AG04450 (cell line): Measurements from ENCODE around the gene CCSER1. TPM values are rescaled to one million over a fixed set of nuclear protein-coding genes. Genes with fewer than 3 reads are reported as not detected.

Experiments
- CTCF ChIA-PET: fragments of 300-600, 350-600 bp; formaldehyde crosslinking; extraction: SDS; loops from one replicate; lab custom pipeline; 2022; ENCODE audit warnings: antibody characterized with exemption, inconsistent platforms; lab: Charles Lee
- POLR2A ChIA-PET: fragments of 350-600 bp; formaldehyde crosslinking; extraction: SDS; loops from one replicate; lab custom pipeline; 2021; ENCODE audit warnings: antibody characterized with exemption, inconsistent platforms; lab: Yijun Ruan, JAX
- DNase-seq: peaks from one replicate; pipeline ENCODE4 v3.0.0-alpha.2; 2011; ENCODE audit warnings: low read depth, low spot score
- H3K27ac ChIP-seq: one replicate; pipeline ENCODE4 v1.5.1; 2012; ENCODE audit warnings: low read depth, low read length, control low read depth
- H3K27me3 ChIP-seq: one replicate; pipeline ENCODE4 v1.6.0; 2012; ENCODE audit warnings: low read length; ENCODE audit not compliant: control insufficient read depth, insufficient read depth
- H3K4me3 ChIP-seq: 2 replicates; pipeline ENCODE4 v1.5.1; 2011; ENCODE audit warnings: mild to moderate bottlenecking, low read depth, low read length, control low read depth
- H3K9me3 ChIP-seq: 2 replicates; pipeline ENCODE4 v1.5.1; 2012; ENCODE audit warnings: low read length; ENCODE audit not compliant: control insufficient read depth, insufficient read depth
- polyA plus RNA-seq: library from polyadenylated mRNA; depleted of rRNA; stranded (reverse); fragments of >200 nt; gene quantifications from 2 replicates; pipeline ENCODE4 v1.2.3, GENCODE V29; 2011
- TF ChIP-seq, protein P1 (sequence below): IDR thresholded peaks from 2 replicates; pipeline ENCODE4 v1.5.1; 2011; ENCODE audit warnings: low read depth, low read length, control low read depth, inconsistent platforms

CCSER1 gene
- polyA plus RNA-seq, 1 experiment, result not detected

DNA sequence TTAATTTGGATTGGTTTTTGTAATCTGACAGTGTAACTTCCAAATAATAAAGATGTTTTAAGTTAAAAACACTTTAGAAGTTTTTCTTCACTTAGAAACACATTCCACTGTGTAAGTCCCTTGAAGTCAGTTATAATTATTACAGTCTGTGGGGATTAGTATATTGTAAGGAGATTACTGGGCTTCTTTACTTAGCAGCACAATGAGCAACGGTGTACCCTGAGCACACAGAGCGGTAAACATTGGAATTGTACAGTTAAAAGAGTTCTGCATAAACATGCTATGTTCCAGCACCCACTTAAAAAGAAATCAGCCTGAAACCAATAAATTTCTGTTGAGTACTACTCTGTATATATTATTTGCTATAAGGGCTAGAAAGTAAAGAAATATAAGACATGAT lies 44.3 kb downstream of the CCSER1 start:
- ChIA-PET CTCF (no interaction called here), POLR2A (no interaction called here)
- no peak overlapping the region for H3K27ac ChIP-seq
- no peaks in the 10 kb centered on the region for H3K27me3 ChIP-seq
- DNase-seq, result no peak
- H3K9me3 ChIP-seq, result no peaks in the 10 kb centered on the region
- TF ChIP-seq, protein P1, sequence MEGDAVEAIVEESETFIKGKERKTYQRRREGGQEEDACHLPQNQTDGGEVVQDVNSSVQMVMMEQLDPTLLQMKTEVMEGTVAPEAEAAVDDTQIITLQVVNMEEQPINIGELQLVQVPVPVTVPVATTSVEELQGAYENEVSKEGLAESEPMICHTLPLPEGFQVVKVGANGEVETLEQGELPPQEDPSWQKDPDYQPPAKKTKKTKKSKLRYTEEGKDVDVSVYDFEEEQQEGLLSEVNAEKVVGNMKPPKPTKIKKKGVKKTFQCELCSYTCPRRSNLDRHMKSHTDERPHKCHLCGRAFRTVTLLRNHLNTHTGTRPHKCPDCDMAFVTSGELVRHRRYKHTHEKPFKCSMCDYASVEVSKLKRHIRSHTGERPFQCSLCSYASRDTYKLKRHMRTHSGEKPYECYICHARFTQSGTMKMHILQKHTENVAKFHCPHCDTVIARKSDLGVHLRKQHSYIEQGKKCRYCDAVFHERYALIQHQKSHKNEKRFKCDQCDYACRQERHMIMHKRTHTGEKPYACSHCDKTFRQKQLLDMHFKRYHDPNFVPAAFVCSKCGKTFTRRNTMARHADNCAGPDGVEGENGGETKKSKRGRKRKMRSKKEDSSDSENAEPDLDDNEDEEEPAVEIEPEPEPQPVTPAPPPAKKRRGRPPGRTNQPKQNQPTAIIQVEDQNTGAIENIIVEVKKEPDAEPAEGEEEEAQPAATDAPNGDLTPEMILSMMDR, result no peak
- no peak overlapping the region for H3K4me3 ChIP-seq

- Histone ChIP-seq H3K27ac (no peak overlapping the region), H3K4me3 (no peak overlapping the region), H3K27me3 (no peaks in the 10 kb centered on the region), H3K9me3 (no peaks in the 10 kb centered on the region)
- CTCF ChIA-PET, result no interaction called here
- DNase-seq, result no peak
- POLR2A ChIA-PET, result no interaction called here
- TF ChIP-seq, protein P1, result no peak
Observed at GRCh38 chr4:90174621-90175023, 47.4 kb downstream of the CCSER1 start.

DNA sequence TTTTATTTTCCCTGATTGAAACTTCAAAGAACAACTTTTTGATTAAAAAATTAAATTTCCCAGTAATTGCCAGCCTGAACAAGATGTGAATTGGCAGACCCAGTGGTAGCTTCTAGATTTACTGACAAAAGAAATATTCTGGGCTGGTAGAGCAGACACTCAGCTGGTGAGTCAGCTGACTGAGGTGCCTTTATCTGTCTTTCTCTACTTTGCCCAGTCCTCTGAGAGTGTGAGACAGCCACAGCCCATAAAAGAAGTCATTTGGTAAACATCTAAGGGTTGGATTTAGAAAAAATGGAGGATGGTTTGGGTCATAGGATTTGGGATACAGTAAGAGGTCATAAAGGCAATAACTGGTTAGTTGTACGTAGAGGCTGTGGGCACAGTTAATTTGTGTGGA lies 54.5 kb downstream of the CCSER1 start:
- no peaks in the 10 kb centered on the region for H3K27me3 ChIP-seq
- TF ChIP-seq, protein P1, result no peak
- H3K27ac ChIP-seq, result no peak overlapping the region
- no peak for DNase-seq
- ChIA-PET CTCF (no interaction called here), POLR2A (no interaction called here)
- no peak overlapping the region for H3K4me3 ChIP-seq
- H3K9me3 ChIP-seq, result no peaks in the 10 kb centered on the region

DNA sequence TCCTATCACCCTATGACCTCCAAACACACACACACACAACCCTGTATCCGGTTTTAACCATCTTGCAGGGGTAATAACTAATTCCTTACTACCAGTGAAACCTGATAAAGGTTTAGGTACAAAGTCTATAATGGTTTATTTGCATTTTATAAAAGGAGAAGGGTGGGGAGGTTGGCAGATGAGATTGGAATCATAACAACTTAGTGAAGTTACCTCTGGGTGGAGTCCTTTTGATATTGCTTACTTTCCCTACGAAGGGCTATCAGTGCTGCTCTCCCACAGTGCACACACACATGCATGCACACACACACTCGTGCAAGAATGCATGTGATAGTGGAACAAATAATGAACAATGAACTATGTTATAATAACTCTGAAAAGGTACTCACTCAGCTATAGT lies 56.1 kb downstream of the CCSER1 start:
- Histone ChIP-seq H3K4me3 (no peak overlapping the region), H3K9me3 (no peaks in the 10 kb centered on the region), H3K27ac (no peak overlapping the region), H3K27me3 (no peaks in the 10 kb centered on the region)
- ChIA-PET POLR2A (no interaction called here), CTCF (no interaction called here)
- DNase-seq, result no peak
- TF ChIP-seq, protein P1, result no peak

DNA sequence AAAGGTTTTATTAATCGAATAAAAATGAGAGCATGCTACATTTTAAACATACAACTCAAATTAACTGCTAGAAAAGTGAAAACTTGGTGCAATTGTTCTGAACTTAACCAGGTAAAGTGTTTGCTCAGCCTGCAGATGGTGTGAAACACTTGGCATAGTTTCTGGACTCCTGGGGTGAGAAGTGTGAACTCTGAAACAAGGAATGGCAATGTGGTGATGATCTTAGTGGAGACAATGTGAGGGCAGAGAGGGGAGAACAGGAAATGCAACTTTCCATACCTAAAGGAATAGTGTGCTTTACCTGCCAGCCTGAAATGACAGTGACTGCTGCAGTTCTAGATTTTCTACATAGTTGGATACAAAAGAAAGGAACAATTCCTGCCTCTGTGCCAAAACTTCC lies 57.4 kb downstream of the CCSER1 start:
- TF ChIP-seq, protein P1, result no peak
- Histone ChIP-seq H3K27me3 (no peaks in the 10 kb centered on the region), H3K27ac (no peak overlapping the region), H3K9me3 (no peaks in the 10 kb centered on the region), H3K4me3 (no peak overlapping the region)
- ChIA-PET POLR2A (no interaction called here), CTCF (no interaction called here)
- no peak for DNase-seq
